Measurements from ENCODE around the gene ISCA1.

ISCA1 gene

DNA sequence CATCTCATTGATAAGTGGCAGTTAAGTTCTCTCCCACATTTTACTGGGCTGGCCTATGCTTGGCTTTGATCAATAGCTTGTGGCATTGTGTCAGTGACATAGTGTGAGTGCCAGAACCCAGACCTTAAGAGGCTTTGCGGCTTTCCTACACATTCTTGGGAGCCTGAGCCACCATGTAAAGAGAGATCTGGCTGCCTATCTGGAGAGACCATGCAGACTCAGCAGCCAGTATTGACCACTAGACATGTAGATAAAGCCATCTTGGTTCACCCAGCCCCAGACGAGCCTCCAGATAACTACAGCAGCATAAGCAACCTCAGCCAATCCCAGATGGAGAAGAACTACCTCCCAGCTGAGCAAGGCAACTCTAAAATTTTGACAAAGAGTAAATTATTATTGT is 51.5 kb downstream of the ISCA1 start:
- DNase-seq (ENCODE audit: low read depth in 2 of 2), result no peak

DNA sequence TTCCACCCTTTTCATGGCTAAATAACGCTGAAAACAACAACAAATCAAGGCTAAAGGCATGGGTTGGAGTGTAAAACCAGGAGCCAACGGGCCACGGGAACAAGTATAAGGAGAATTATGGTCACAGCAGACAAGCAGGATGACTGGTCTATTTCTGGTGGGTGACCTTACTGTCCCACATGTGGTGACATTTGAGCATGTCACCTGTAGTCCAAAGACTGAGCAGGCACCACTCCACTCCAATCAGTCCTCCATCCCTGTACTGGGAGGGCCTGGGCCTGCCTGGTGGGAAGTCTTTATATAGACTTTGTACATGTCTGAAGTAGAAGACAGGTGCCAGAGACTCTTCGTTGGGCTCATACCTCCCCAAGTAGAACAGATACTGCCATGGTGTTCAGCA is 59.7 kb downstream of the ISCA1 start:
- DNase-seq (ENCODE audit: low read depth in 2 of 2), result no peak

DNA sequence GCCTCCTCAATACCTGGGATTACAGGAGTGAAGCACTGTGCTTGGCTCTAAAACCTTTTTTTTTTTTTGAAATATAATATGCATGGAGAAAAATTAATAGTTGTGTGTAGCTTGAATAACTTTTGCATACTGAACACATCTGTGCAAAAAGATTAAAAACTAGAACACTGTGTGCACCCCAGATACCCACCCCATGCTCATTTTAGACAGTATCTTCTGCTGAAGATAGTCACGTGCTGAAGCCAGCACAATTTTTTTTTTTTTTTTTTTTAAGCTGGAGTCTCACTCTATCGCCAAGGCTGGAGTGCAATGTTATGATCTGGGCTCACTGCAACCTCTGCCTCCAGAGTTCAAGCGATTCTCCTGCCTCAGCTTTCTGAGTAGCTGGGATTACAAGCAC is 62.7 kb downstream of the ISCA1 start:
- no peak for DNase-seq (ENCODE audit: low read depth in 2 of 2)

DNA sequence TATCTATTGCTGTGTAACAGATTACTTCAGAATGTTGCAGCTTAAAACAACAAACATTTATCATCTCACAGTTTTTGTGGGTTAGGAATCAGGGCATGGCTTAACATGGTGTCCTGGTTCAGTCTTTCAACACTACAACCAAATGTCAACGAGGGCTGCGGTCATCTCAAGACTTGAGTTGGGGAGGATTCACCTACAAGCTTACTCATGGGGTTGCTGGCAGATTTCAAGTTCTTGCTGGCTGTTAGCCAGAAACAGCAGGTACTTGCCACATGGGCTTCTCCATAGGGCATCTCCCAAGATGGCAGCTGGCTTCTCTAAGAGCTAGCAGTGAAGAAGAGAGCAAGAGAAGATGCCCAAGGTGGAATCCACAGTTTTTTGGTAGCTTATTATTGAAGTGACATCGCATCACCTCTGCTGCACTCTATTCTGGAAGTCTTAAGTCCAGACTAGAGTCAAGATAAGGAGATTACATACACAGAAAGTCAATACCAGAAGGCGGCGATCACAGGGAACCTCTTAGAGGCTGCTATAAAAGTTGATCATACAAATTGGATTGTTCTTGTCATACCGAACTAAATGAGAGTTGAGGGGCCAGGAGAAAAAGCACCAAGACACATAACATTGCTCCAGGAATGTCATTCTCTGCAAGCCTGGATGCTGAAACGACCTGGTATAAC is 65.1 kb downstream of the ISCA1 start:
- no peak for DNase-seq (ENCODE audit: low read depth in 2 of 2)
